Measurements from ENCODE around the gene CMTR2.
"Not testable (repeated sequence)": the region's sequence is repeated elsewhere in the genome, so short reads cannot be mapped to it uniquely, and the experiment has no call there.

The CMTR2 gene, protein sequence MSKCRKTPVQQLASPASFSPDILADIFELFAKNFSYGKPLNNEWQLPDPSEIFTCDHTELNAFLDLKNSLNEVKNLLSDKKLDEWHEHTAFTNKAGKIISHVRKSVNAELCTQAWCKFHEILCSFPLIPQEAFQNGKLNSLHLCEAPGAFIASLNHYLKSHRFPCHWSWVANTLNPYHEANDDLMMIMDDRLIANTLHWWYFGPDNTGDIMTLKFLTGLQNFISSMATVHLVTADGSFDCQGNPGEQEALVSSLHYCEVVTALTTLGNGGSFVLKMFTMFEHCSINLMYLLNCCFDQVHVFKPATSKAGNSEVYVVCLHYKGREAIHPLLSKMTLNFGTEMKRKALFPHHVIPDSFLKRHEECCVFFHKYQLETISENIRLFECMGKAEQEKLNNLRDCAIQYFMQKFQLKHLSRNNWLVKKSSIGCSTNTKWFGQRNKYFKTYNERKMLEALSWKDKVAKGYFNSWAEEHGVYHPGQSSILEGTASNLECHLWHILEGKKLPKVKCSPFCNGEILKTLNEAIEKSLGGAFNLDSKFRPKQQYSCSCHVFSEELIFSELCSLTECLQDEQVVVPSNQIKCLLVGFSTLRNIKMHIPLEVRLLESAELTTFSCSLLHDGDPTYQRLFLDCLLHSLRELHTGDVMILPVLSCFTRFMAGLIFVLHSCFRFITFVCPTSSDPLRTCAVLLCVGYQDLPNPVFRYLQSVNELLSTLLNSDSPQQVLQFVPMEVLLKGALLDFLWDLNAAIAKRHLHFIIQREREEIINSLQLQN

DNA sequence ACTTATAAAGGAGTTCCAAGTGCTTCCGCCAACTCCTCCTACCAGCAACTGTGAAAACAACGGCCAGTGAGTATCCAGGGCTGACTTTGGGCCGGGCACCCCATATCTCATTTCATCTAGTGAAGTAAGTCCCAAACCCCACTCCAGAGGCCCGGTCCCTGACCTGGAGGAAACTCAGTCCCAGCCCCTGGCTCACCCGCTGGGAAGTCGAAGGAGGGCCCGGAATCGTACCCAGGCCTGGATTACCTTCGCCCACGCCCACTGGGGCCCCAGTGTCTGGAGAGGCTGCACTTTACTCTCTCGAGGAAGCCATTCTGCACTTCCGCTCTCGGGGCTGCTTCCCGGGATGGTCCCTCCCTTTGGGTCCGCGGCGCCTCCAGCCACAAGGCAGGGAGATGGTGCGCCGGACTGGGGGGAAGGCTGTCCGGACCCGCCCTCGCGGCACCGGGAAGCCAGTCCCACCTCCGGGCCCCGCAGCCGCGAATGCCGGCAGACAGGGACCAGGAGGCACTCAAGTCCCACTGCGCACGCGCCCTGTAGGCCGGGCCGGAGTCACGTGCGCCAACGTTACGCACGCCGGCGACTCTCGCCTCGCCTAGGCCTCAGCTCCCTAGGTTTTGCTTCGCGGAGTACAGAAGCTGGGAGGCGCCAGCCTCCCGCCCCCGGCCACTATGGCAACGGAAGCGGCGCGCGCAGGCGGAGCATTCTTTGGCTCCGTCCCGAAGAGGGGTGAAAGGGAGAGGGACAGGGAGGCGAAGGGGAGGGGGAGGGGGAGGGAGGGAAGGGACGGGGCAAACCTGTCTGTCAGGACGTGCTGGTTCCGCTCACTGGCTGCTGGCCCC is at the start of gene CMTR2:
Gene CMTR2, minus strand, starts transcription at position 513 of the 842 bp plus-strand sequence. CDS start 3,482 bp downstream, outside the sequence.
- peak; percentile 83 for DNase-seq

DNA sequence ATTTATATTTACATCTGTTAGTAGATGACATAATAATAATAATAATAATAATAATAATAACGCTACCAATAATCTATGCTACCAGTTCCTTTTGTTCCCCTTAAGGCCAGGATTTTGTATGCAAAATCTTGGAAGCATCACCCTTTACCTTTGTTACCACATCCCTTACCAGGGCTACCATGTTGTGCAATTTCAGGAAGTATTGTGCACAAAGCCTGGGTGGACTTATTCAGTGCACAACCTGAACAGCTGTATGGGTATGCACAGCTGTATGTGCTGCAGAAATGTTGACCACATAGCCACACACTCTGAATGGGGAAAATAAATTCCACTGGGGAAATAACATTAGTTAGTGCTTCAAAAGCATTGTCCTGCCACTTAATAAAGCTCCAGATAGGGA is 49.4 kb upstream of the CMTR2 start:
- DNase-seq = no peak

DNA sequence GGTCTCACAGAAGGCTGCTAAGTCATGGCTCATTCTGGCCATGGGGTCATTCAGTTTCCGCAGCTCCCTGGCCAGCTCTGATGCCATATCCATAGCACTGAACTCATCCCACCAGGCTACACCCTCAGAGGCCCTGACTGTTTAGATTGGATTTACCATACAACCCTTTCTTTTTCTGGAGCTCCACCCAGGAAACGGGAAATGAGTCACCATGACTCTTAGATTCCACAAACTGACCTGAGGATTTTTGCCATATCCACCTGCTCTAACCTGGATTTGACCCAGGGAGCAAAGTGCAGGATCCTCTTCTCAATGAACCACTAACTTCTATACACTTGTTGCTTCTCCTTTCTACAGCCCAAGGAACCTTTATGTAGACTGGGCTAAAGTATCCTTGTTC is 49.0 kb upstream of the CMTR2 start:
- DNase-seq = no peak

DNA sequence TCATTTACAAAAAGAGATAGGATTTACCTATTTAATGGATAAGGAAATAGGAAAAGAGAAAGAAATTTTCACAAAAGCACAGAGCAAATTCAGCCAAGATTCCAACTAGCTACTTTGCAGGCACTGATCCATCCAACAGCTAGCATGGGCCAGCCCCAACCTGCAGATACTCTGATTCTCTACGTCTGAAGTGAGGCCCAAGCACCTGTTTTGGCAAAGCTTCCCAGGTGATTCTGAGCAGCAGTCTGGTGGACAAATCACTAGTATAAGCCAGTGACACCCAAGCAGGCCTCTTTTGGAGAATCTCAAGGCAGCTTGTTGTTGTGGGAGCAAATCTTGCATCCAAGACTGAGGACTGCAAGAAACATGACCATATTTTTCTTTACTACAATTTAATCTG is 48.4 kb upstream of the CMTR2 start:
- DNase-seq = no peak

DNA sequence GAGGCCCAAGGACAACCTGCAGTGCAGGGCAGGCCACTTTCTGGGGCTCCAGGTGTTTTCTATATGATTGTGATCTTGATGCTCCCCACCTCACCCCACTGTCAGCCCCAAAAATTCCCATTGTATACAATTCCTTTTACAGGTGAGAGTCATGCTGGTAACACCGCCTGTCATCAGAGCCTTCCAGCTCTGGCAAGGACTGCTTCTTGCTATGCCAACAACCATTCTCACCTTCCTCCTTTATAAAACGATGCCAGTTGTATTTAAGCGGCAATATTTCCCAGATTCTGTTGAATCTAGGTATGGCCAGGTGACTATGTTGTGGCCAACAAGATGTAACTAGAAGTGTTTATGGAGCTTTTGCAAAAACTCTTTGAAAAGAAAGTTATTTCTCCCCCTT is 38.9 kb upstream of the CMTR2 start:
- no peak for DNase-seq

DNA sequence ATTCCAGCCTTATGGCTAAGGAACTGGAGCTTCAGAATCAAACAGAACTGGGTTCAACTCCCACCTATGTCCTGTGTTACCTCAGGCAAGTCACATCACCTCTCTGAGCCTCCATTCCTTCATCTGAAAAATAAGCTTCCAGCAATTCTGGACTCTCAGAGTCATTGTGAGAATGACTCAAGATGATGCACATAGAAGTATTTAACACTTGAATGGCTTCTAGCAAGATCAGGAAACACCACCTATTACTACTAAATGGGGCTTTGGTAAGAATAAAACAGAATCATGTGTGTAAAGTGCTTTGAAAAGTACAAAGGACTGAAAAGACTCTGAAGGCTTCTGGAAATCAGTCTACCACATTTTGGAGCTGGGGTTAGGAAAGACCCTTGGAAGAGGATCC is 38.5 kb upstream of the CMTR2 start:
- DNase-seq = no peak

DNA sequence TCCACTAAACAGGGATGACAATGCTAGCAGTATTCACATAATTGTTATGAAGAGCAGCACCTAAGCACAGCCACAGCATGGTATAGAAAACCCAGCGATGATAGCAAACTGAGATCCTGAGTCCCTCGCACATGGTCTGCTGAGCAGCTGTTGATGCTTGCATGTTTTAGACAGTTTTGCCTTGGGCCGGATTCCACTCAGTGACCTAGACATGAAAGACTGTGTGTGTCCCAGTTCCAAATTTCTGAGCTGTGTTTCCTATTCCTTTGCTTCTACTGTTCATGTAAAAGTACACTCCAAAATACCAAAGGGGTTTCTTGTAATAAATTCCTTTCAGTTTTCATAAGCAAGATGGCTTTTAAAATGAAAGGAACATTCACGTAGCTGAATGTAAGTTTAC is 30.8 kb upstream of the CMTR2 start:
- no peak for DNase-seq

DNA sequence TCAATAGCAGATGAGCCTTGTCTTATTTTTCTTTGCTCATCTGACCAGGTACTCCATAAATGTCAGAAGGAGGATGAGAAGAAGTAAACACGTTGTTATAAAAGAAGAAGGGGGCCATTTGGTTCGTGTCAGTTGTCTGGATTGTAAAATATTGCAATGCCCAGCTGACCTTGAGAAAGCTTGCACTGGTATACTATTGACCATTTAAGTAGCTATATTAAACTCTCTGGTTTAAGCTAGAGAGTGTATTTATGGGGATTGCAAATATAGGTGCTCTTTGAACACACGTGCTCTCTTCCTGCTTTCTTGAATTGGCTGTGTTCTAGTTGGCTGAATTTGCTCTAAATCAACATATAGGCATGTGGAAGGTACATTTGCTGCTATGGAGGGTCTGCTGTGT is 26.1 kb upstream of the CMTR2 start:
- no peak for DNase-seq

DNA sequence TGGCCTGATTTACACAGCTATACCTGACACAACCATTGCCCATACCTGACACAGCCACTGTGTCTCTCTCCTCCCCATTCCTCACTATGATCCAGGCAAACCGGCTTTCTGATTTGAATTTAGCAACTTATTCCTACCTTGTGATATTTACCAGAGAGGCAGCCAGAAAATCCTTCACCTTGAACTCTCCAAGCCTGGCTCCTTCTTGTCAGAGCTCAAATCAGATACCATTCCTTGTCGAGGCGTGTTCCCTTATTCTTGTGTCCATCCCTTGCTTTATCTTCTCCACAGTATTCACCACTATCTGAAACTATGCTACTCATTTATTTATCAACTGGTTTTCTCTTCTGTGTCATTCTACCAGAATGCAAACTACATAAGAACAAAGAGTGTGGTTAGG is 24.4 kb upstream of the CMTR2 start:
- DNase-seq = not testable (repeated sequence)

DNA sequence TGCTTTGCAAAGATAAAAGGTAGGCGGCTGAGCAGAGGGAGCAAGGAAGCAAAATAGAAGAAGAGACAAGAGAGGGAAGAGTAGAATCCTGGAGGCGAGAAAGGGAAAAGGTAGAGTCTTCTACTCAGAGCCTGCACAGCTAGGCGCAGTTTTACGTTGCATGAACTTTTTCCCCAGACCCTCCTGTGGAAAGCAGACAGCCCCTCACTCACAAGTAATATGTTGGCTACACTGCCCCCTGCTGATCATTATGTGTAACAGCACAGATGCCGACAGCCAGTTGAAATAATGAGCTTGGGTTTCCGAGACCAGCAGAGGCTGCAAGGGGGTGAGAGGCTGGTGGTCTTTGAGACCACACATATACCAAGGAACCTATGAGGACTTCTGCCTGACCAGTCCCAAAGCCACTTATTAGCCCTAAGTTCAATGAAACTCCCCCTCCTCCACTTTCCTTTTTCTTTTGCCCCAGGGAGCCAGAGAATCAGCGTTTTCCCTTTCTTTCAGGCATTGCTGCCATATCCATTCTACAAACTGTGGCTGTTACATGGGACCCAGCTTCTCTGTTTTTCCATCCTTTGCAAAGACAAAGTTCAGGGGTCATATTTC is 22.5 kb upstream of the CMTR2 start:
- peak; percentile 18 for DNase-seq

DNA sequence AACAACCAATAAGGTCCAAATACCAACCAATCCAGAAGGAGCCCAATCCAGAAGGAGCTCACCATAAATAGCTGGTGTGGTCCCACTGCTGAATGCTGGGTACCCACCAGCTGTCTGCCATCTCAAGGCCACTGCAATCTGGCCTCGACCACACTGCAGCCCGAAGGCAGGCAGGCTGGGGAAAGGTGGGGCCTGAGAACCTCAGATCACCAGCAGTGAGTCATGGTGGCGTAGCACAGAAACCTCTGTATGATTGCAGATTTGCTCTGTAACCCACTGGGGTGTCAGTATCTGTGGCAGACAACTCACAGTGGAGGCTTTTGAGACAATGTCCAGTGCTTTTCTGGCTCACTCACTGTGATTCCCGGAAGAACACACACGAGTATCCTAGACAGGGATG is 14.7 kb upstream of the CMTR2 start:
- no peak for DNase-seq

DNA sequence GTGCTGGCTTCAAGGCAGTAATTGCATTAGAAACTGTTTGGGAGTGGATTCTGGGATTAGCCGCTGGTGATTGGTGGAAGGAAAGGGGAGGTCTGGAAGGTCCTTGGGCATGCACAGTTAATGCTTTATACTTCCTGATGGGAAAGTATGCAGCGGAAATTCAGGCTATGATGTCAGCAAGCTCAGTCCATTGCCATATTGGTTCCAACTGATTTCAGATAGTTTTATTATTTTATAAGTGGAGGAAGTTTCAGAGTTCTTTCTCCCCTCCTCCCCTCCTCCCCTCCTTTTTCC is 8.1 kb upstream of the CMTR2 start:
- no peak for DNase-seq

DNA sequence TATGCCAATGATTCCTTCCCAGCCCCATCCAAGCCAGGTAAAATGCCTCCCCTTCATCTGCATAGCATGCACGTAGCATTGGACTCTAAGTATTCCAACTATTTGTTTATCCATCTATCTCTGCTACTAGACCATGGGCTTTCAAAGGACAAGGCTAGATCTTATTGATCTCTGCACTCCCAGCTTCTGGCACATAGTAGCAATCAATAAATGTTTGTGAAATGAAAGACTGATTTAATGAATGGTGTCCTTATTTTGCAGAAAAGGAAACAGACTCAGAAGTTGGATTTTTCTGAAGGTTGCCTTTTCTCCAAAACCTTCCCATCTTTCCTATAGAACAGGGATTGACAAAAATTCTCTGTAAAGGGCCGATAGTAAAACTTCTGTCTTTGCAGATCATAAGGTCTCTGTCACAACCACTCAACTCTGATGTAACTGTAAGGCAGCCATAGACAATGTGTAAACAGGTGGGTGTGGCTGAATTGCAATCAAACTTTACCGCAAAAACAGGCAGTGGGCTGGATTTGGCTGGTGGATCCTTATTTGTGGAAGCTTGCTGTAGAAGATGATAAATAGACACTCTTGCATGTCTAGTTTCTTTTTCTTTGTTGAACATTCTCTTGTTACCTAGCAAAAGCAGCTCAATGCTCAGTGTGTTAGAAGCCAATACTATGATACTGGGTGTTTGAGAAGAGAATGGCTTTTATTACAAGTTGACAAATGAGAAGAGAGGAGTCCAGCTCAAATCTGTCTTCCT is 7.6 kb upstream of the CMTR2 start:
- DNase-seq = no peak

DNA sequence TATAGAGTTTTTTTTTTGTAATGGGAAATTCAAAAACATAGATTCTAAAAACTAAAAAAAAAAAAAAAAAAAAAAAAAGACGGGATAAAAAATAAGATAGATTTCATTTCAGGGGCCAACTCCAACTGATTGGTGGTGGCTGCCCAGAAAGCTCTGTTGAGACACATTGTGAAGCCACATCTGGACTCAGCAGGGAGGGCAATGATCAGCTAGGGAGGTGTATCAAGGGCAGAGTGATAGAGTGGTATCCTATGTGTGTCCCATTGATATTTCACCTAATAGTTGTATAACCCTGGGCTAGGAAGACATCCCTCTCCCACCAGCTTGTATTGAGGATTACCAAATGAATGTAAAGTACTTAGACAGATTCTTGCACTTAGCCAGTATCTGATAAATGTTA is 6.7 kb upstream of the CMTR2 start:
- no peak for DNase-seq

DNA sequence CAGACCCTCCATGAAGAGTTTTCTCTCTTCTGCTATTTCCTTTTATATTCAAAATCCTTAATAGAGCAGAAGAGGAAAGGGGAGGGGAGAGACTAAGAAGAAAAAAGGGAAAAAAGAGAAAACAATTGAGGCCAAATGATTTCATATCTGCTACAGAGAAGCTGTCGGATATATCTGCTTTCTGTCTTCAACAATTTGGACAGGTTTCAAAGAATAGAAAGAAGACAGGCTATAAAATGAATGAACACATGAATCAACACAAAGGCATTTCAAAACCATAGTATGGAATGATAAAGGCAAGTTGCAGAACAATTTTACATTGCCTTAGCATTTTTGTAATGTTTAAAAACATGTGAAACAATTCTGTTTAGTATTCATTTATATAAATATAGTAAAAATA is 4.7 kb upstream of the CMTR2 start:
- DNase-seq = no peak

DNA sequence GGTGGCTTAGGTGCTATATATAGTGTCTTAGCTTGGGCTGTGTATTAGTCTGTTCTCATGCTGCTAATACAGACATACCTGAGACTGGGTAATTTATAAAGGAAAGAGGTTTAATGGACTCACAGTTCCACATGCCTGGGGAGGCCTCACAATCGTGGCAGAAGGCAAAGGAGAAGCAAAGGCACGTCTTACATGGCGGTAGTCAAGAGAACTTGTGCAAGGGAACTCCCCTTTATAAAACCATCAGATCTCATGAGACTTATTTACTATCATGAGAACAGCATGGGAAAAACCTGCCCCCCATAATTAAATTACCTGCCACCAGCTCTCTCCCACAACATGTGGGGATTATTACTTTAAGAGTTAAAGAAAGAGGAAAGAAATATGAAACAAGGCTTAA is 2.9 kb upstream of the CMTR2 start:
- not testable (repeated sequence) for DNase-seq

DNA sequence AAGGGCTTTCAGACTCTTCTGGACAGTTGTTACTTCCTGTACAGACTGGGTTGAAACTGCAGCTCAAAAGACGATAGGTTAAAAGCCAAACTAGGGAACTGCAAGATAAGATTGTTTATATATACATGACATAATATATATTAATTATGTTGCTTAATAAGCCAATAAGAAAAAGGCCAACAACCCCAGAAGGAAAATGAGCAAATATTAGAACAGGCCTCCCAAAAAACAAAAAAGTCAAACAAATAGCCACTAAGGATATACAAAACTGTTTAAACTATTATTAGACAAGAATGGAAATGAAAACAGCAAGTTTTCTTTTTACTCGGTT is 495 bp upstream of the CMTR2 start:
- no peak for DNase-seq

DNA sequence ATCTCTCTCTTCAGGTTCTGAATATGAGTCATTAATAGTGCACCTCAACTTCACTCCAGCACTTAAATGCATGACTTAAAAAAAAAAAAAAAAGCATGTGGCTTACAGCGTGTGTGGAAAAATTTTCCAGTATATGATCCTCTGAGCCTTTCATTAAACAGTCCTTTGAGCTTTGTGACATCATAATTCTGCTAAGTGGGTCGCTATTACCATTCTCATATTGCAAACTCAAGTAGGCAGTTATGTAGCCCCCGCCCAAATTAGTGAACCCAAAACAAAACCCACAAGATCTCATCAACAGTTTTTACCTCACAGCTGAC is 672 bp downstream of the CMTR2 start:
- DNase-seq = no peak

DNA sequence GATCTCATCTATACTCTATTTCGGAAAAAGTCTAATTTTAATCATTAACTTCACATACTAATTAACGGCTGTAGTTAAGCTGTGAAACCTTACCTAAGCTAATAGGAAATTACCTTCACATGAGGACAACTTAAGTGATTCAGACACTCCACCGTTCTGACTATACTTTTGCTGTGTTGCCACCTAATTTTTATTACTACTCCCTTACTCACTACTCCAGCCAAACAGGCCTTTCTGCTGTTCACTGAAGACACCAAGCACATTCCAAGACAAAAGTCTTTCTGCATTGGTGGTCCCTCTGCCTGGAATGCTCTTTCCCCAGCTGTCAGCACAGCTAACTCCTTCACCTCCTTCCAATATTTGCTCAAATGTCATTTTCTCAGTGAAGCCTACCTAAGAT is 1.3 kb downstream of the CMTR2 start:
- no peak for DNase-seq

DNA sequence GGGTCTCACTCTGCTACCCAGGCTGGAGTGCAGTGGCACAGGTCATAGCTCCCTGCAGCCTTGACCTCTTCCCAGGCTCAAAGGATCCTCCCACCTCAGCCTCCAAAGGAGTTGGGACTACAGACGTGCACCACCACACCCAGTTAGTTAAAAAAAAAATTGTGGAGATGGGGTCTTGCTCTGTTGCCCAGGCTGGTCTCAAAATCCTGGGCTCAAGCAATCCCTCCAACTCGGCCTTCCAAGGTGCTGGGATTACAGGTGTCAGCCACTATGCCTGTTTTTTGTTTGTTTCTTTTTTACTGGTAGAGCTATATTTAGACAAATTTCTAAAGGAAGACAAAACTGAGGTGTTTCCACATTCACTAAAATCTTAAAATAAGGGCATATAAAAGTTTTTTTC is 1.7 kb downstream of the CMTR2 start:
- DNase-seq = no peak

DNA sequence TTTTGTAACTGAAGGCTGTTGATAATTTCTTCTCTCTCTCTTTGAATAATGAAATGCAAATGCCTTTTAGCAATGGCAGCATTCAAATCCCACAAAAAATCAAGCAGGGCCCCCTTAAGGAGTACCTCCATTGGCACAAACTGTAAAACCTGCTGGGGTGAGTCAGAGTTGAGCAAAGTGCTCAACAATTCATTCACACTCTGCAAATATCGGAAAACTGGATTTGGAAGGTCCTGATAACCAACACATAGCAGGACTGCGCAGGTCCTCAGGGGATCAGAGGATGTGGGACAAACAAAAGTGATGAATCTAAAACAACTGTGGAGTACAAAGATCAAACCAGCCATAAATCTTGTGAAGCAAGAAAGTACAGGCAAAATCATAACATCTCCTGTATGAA is 5.6 kb downstream of the CMTR2 start:
- DNase-seq = no peak

DNA sequence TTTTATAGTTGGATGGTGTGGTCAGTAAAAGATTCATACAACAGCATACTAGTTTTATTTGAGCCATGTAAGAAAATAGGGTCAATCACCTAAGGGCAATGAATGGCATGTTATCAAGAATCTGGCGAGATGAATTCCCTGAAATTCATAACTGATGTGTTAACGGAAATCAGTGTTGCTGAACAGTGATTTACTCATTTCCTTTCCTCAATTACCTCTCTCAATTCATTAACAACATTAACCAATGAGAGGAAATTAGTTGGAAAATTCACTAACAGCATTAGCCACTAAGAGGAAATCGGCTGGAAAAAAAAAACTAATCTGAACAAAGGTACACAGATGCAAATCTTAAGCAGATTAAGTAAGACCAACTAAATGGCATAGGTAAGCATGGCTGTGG is 6.3 kb downstream of the CMTR2 start:
- no peak for DNase-seq

All from activated CD4-positive, alpha-beta T cell treated with anti-CD3 and anti-CD28 coated beads, Interleukin-2, amount 50 U/mL, for 1 hour (primary cell).